NB4 (cell line): ENCODE measurements around the gene CRYBA2.

Source experiments
- DNase-seq: peaks from one replicate; pipeline ENCODE4 v3.0.0; 2010; ENCODE audit warnings: low read depth
- H3K4me3 ChIP-seq: one replicate; pipeline ENCODE4 v1.5.1; 2011; ENCODE audit warnings: mild to moderate bottlenecking, low read depth, low read length, moderate library complexity
- MYC ChIP-seq: IDR thresholded peaks from 2 replicates; pipeline ENCODE4 v1.6.1; 2011; ENCODE audit warnings: low read depth, low read length
- POLR2A ChIP-seq: IDR thresholded peaks from 2 replicates; pipeline ENCODE4 v1.6.1; 2011; ENCODE audit warnings: mild to moderate bottlenecking; ENCODE audit not compliant: insufficient read length; ENCODE audit errors: extremely low read depth
- TF ChIP-seq, protein P1 (sequence below): IDR thresholded peaks from one replicate; pipeline ENCODE4 v1.5.1; 2012; ENCODE audit warnings: low read depth, low read length
- TF ChIP-seq, protein P2 (sequence below): IDR thresholded peaks from 2 replicates; pipeline ENCODE4 v1.6.1; 2011; ENCODE audit warnings: low read depth, low read length

The CRYBA2 gene

DNA sequence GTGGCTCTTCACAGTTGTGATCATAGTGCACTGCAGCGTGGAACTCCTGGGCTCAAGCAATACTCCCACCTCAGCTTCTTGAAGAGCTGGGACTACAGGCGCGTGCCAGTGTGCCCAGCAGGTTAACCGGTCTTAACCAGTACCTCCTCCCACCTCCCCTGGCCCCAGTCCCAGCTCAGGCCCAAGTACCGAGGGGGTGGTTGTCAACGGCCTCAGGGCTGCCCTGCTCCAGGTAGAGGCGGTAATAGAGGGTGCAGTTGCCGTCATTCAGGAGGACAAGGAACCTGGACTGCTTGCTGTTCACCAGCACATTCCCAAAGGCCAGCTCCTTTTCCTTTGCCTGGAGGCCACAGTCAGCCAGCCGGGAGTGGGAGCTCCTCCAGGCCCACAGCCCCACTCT lies 28.4 kb upstream of the CRYBA2 start:
- no peak overlapping the region for H3K4me3 ChIP-seq
- no peak for DNase-seq
- TF ChIP-seq POLR2A, result no peak

- no peak for TF ChIP-seq MYC
- TF ChIP-seq, protein P1, sequence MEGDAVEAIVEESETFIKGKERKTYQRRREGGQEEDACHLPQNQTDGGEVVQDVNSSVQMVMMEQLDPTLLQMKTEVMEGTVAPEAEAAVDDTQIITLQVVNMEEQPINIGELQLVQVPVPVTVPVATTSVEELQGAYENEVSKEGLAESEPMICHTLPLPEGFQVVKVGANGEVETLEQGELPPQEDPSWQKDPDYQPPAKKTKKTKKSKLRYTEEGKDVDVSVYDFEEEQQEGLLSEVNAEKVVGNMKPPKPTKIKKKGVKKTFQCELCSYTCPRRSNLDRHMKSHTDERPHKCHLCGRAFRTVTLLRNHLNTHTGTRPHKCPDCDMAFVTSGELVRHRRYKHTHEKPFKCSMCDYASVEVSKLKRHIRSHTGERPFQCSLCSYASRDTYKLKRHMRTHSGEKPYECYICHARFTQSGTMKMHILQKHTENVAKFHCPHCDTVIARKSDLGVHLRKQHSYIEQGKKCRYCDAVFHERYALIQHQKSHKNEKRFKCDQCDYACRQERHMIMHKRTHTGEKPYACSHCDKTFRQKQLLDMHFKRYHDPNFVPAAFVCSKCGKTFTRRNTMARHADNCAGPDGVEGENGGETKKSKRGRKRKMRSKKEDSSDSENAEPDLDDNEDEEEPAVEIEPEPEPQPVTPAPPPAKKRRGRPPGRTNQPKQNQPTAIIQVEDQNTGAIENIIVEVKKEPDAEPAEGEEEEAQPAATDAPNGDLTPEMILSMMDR, result no peak
- TF ChIP-seq POLR2A, result no peak
- TF ChIP-seq, protein P2, sequence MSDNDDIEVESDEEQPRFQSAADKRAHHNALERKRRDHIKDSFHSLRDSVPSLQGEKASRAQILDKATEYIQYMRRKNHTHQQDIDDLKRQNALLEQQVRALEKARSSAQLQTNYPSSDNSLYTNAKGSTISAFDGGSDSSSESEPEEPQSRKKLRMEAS, result no peak
- DNase-seq, result no peak
- H3K4me3 ChIP-seq, result no peak overlapping the region
Observed at GRCh38 chr2:219020604-219021365, 27.6 kb upstream of the CRYBA2 start.

DNA sequence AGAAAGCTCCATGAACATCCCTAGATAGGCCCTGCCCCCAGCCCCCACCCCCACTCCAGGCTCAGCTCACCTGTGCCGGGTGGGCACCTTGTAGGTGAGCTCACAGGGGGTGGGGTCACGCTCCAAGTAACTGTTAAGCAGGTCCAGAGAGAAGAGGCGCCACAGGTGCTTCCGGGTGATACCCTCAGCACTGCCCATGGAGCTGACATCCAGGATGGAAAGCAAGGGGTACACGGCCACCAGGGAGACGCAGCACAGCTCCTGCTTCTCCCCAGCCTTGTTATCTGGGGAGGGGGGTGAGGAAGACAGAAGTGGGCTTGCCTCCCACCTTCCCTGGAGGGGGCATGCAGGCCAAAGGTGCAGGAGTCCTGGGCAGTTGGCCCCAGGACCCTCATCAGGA lies 26.2 kb upstream of the CRYBA2 start:
- DNase-seq, result no peak
- TF ChIP-seq, protein P1, result no peak
- TF ChIP-seq MYC, result no peak
- TF ChIP-seq, protein P2, result no peak
- TF ChIP-seq POLR2A, result no peak
- H3K4me3 ChIP-seq, result no peak overlapping the region

DNA sequence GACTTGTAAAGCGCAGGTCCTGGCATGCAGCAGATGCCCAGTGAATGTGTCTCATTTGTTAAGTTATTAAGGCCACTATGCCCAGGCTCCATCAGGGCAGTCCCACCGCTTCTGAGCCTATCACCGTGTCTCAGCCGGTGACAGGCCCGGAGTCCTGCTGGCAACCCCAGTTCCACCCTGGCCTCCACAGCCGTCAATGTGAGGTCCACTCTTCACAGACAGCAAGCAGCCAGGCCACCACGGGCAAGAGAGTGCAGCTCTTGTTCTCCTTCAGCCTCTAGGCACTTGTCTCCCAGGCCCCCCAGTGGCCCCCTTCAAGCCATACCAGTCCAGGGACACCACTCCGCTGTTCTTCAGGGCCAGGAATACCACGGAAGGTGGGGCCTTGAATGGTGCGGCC lies 25.5 kb upstream of the CRYBA2 start:
- TF ChIP-seq MYC (no peak), POLR2A (no peak)
- TF ChIP-seq, protein P1, result no peak
- TF ChIP-seq, protein P2, result no peak
- no peak for DNase-seq
- no peak overlapping the region for H3K4me3 ChIP-seq

DNA sequence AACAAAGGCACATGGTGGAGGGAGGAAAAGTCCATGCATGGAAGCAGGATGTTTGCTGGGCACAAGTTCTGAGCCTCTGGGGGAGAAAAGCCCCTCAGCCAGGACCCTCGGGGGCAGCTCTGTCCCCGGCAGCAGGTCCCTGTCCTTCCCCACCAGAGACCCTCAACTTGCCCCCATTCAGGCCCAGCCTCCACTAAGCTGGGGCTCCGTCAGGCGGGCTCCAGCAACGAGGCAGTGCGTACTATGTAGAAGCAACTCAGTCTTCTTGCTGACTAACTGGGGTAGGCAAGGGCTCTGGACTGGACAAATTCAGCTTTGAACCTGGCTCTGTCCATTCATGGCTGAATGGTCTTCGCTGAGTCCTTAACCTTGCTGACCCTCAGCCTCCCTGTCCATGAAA lies 25.1 kb upstream of the CRYBA2 start:
- TF ChIP-seq POLR2A (no peak), MYC (no peak)
- TF ChIP-seq, protein P1, result no peak
- TF ChIP-seq, protein P2, result no peak
- H3K4me3 ChIP-seq, result no peak overlapping the region

GRCh38 chr2:219017201-219017931 lies 24.1 kb upstream of the CRYBA2 start:
- TF ChIP-seq, protein P1, result no peak
- TF ChIP-seq POLR2A, result no peak
- TF ChIP-seq, protein P2, result no peak
- TF ChIP-seq MYC, result no peak
- no peak for DNase-seq
- H3K4me3 ChIP-seq, result no peak overlapping the region

More for the DNA sequence above, 25.1 kb upstream of the CRYBA2 start:
- DNase-seq, result no peak
